Ascending aorta (tissue), 2 donors: ENCODE results near the gene RHBDF1. TPM values are rescaled to one million over a fixed set of nuclear protein-coding genes. Genes with fewer than 3 reads are reported as not detected.

Source experiments
- DNase-seq, 2 donors: peaks; one replicate each; pipeline ENCODE4 v3.0.0-alpha.2; 2019; ENCODE audit warnings: low spot score in 2 of 2
- H3K27ac ChIP-seq, 2 donors: fragments of 200-600 bp; sonication (generic); one replicate each; pipeline ENCODE4 v1.5.1; 2016 to 2017; ENCODE audit warnings: mild to moderate bottlenecking in 1 of 2
- H3K27me3 ChIP-seq: fragments of 200-600 bp; sonication (generic); one replicate; pipeline ENCODE4 v1.5.1; 2017
- H3K36me3 ChIP-seq, 2 donors: fragments of 200-600 bp; sonication (generic); one replicate each; pipeline ENCODE4 v1.5.1; 2016
- H3K4me1 ChIP-seq, 2 donors: fragments of 200-600 bp; sonication (generic); one replicate each; pipeline ENCODE4 v1.5.1; 2016 to 2017; ENCODE audit warnings: mild to moderate bottlenecking in 1 of 2
- H3K4me3 ChIP-seq, 2 donors: fragments of 200-600 bp; sonication (generic); one replicate each; pipeline ENCODE4 v1.5.1; 2016 to 2017; ENCODE audit warnings: mild to moderate bottlenecking in 1 of 2
- H3K9me3 ChIP-seq, 2 donors: fragments of 200-600 bp; sonication (generic); one replicate each; pipeline ENCODE4 v1.5.1; 2016
- intact Hi-C: fragments of 100-400 bp; cut with DNase I; formaldehyde crosslinking; loops from one replicate; pipeline ENCODE4 v1.15.1; 2023
- total RNA-seq: library from RNA; depleted of rRNA; stranded (reverse); fragments of >200 nt; gene quantifications from one replicate; pipeline ENCODE4 v1.1.0, GENCODE V29; 2016
- TF ChIP-seq, protein P1 (sequence below), 3 experiments: fragments of 200-600 bp in 2 of 3; fragments of 450-650 bp in 1 of 3; sonication (generic) in 2 of 3; IDR thresholded peaks; one replicate each; pipeline ENCODE4 v1.5.1; 2016 to 2019; ENCODE audit warnings: antibody characterized with exemption in 3 of 3, mild to moderate bottlenecking in 1 of 3, moderate library complexity in 1 of 3

RHBDF1 gene
- total RNA-seq, 1 donor from 2014 or later = 146 TPM

GRCh38 chr16:62968-63391, 9.5 kb downstream of the RHBDF1 start:
- no peaks in the 10 kb centered on the region for H3K9me3 ChIP-seq
- no peak for DNase-seq
- peaks cover 69 to 70% of the 10 kb centered on the region in 2 donors for H3K36me3 ChIP-seq
- H3K27me3 ChIP-seq = no peaks in the 10 kb centered on the region
- no peak overlapping the region for H3K27ac ChIP-seq
- TF ChIP-seq, protein P1, sequence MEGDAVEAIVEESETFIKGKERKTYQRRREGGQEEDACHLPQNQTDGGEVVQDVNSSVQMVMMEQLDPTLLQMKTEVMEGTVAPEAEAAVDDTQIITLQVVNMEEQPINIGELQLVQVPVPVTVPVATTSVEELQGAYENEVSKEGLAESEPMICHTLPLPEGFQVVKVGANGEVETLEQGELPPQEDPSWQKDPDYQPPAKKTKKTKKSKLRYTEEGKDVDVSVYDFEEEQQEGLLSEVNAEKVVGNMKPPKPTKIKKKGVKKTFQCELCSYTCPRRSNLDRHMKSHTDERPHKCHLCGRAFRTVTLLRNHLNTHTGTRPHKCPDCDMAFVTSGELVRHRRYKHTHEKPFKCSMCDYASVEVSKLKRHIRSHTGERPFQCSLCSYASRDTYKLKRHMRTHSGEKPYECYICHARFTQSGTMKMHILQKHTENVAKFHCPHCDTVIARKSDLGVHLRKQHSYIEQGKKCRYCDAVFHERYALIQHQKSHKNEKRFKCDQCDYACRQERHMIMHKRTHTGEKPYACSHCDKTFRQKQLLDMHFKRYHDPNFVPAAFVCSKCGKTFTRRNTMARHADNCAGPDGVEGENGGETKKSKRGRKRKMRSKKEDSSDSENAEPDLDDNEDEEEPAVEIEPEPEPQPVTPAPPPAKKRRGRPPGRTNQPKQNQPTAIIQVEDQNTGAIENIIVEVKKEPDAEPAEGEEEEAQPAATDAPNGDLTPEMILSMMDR (IDR thresholded peaks at IDR 0.05) = no peak
- H3K4me1 ChIP-seq = peaks cover 10 to 22% of the 10 kb centered on the region in 2 donors
- no peak overlapping the region for H3K4me3 ChIP-seq
- intact Hi-C loops = no loop called here

DNA sequence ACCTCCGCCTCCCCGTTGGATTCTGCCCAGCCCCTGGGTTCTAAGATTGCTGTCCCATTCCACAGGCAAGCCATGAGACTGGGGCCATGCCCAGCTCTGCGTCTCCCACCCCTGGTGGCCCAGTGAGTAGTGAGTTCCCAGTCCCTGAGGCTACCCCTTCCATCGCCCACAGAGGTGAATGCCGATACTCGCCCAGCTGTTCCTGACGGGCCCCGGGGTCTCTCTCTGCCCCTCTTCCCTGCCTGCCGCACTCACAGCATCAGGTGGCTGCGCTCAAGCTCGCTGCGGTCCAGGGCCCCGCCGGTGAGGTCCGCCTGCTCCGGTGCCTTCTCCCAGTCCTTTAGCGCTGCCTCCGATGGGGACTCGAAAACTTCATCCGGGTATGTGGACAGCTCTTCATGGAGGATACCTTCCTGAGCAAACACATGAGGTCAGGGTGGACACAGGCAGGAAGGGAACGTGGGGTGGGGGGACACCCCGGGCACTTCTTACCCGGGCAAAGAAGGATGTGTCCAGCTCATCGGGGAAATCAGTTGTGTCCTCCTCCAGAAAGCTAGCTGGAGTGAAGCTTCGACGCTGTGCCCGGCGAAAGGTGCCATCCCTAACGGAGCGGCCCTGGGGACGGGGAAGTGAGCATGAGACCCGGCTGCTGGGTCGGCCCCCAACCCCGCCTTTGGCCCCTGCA, 10.0 kb downstream of the RHBDF1 start:
- intact Hi-C loops = no loop called here
- H3K9me3 ChIP-seq = no peaks in the 10 kb centered on the region
- no peak overlapping the region for H3K27ac ChIP-seq
- no peaks in the 10 kb centered on the region for H3K27me3 ChIP-seq
- DNase-seq = no peak
- H3K36me3 ChIP-seq = peaks cover 72 to 76% of the 10 kb centered on the region in 2 donors
- TF ChIP-seq, protein P1 (IDR thresholded peaks at IDR 0.05) = no peak
- no peak overlapping the region for H3K4me3 ChIP-seq
- peaks cover 10 to 17% of the 10 kb centered on the region in 2 donors for H3K4me1 ChIP-seq

GRCh38 chr16:61879-62281, 10.6 kb downstream of the RHBDF1 start:
- Histone ChIP-seq H3K36me3 (peaks cover 75 to 81% of the 10 kb centered on the region in 2 donors), H3K9me3 (no peaks in the 10 kb centered on the region), H3K27me3 (no peaks in the 10 kb centered on the region), H3K4me3 (no peak overlapping the region), H3K27ac (no peak overlapping the region), H3K4me1 (peaks cover 10 to 11% of the 10 kb centered on the region in 2 donors)
- TF ChIP-seq, protein P1 (IDR thresholded peaks at IDR 0.05) = no peak
- no peak for DNase-seq
- intact Hi-C loops = no loop called here

DNA sequence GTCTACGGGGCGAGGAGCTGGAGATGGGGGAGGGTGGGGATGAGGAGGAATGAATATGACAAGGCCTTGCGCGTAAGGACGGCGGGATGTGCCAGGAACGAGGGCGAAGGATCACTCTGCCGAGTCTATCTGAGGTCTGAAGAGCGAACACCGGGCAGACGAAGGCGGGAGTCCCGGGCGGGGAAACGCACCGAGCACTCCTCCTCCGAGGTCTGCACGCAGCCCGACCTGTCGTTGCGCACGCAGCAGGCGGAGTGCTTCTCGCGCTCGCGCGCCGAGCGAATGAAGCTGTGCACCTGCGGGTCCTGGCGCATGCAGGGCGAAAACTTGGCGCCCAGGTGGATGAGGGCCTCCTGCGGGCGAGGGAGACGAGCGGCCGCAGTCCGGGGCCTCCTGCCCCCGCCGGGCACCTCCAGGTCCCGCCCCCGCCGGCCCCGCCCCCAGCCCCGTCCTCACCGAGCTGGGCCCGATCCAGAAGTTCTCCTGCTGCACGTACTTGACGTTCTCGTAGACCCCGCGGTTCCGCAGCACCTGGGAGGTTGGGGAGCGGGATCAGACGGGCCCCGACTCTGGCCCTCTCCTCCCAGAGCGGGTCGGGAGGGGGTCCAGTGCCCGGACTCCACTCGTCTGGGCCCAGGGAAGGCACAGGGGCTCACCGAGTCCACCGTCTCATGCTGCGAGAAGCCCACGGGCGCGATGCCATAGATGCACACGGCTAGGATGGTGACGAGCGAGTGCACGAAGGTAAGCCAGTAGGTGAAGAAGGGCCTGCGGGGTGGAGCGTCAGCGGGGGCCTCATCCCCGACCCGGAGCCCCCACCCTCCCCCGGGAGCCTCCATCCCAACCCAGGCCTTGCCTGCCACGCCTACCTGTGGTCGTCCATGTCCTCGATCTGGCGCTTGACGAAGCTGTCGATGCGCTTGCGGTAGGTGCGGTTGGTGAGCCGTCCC, 11.2 kb downstream of the RHBDF1 start:
- Histone ChIP-seq H3K27ac (no peak overlapping the region), H3K36me3 (peaks cover 82 to 88% of the 10 kb centered on the region in 2 donors), H3K4me1 (peaks cover 4 to 5% of the 10 kb centered on the region in 2 donors), H3K27me3 (no peaks in the 10 kb centered on the region), H3K9me3 (no peaks in the 10 kb centered on the region), H3K4me3 (no peak overlapping the region)
- intact Hi-C loops = no loop called here
- TF ChIP-seq, protein P1 (IDR thresholded peaks at IDR 0.05) = no peak
- no peak for DNase-seq

DNA sequence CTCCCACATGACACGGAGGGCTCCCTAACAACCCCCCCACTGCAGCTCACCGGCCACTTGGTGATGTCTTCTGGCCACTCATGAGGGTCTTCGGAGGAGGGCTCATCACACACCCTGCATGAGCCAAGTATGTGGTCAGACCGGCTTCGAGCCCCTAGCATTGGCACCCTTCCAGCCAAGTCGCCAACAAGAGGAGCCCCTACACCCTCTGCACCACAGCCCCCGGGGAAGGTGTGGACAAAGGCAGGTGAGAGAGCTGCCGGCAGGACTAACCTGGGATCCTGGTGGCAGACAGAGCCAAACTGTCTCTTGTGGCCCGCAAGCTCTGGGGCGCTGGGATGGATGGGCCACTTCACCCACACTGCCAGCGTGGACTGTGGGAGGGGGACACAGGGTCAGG, 12.3 kb downstream of the RHBDF1 start:
- no peak overlapping the region for H3K27ac ChIP-seq
- H3K27me3 ChIP-seq = no peaks in the 10 kb centered on the region
- TF ChIP-seq, protein P1 (IDR thresholded peaks at IDR 0.05) = no peak
- peaks cover 83 to 98% of the 10 kb centered on the region in 2 donors for H3K36me3 ChIP-seq
- no peaks in the 10 kb centered on the region for H3K9me3 ChIP-seq
- H3K4me3 ChIP-seq = no peak overlapping the region
- intact Hi-C loops = no loop called here
- no peak for DNase-seq
- no peaks in the 10 kb centered on the region for H3K4me1 ChIP-seq
